IMR-90 (cell line): Measurements from ENCODE around the gene SEMA3C. TPM values are rescaled to one million over a fixed set of nuclear protein-coding genes. Genes with fewer than 3 reads are reported as not detected.
A peak's percentile ranks its signal among the peaks of the same experiment; 100 is the strongest.

Experiments
- ATAC-seq: fragments of 200-7000 bp; cut with Tn5 transposase; 2 replicates; pipeline ENCODE4 v1.9.1; 2020; ENCODE audit warnings: low read depth, mild to moderate bottlenecking, moderate library complexity
- BruUV-seq: library from RNA; stranded (reverse); fragments of 400-500 nt; replicated peaks from 2 replicates; lab custom pipeline; 2021; lab: Mats Ljungman, UMichigan
- CTCF ChIA-PET: fragments of 300-600 bp; formaldehyde crosslinking; extraction: SDS; loops from one replicate; lab custom pipeline; 2021; ENCODE audit warnings: antibody characterized with exemption; lab: Yijun Ruan, JAX
- POLR2A ChIA-PET: fragments of 300-600 bp; sonication (Branson Sonifier 250); formaldehyde crosslinking; loops from one replicate; lab custom pipeline; 2022; ENCODE audit warnings: antibody characterized with exemption; ENCODE audit not compliant: unreplicated experiment; lab: Charles Lee
- DNase-seq: peaks from one replicate; pipeline ENCODE4 v3.0.0; 2013
- H2AFZ ChIP-seq: replicated peaks from 2 replicates; pipeline ENCODE3; 2013; ENCODE audit warnings: low read length, mild to moderate bottlenecking; ENCODE audit not compliant: poor library complexity
- H2AK5ac ChIP-seq: 2 replicates; pipeline ENCODE4 v1.6.1; 2013; ENCODE audit warnings: low read depth, low read length, inconsistent platforms
- H2AK9ac ChIP-seq: replicated peaks from 2 replicates; pipeline ENCODE3; 2013; ENCODE audit warnings: mild to moderate bottlenecking, low read depth, low read length, moderate library complexity; ENCODE audit not compliant: poor library complexity
- H2BK120ac ChIP-seq: 2 replicates; pipeline ENCODE4 v1.6.1; 2013; ENCODE audit warnings: low read depth, low read length, inconsistent platforms
- H2BK15ac ChIP-seq: 3 replicates; pipeline ENCODE4 v1.6.1; 2013; ENCODE audit warnings: low read depth, low read length, inconsistent platforms
- H2BK20ac ChIP-seq: 2 replicates; pipeline ENCODE4 v1.6.1; 2013; ENCODE audit warnings: low read depth, mild to moderate bottlenecking, inconsistent platforms, low read length, moderate library complexity
- H2BK5ac ChIP-seq: 2 replicates; pipeline ENCODE4 v1.6.1; 2013; ENCODE audit warnings: mild to moderate bottlenecking, low read depth, low read length, inconsistent platforms; ENCODE audit not compliant: poor library complexity, severe bottlenecking
- H3K14ac ChIP-seq: replicated peaks from 2 replicates; pipeline ENCODE4 v1.6.1; 2013; ENCODE audit warnings: low read depth, low read length, inconsistent platforms
- H3K18ac ChIP-seq: 2 replicates; pipeline ENCODE4 v1.6.1; 2013; ENCODE audit warnings: low read depth, low read length, control low read depth
- H3K23ac ChIP-seq: 2 replicates; pipeline ENCODE4 v1.6.1; 2013; ENCODE audit warnings: low read depth, low read length, inconsistent platforms
- H3K27ac ChIP-seq: 2 replicates; pipeline ENCODE4 v1.5.1; 2013; ENCODE audit warnings: mild to moderate bottlenecking, control low read depth, low read length; ENCODE audit not compliant: insufficient read depth
- H3K27me3 ChIP-seq: 2 replicates; pipeline ENCODE4 v1.6.1; 2013; ENCODE audit warnings: low read length; ENCODE audit not compliant: control insufficient read depth, insufficient read depth
- H3K36me3 ChIP-seq: 2 replicates; pipeline ENCODE4 v1.6.1; 2013; ENCODE audit warnings: low read length, mixed read lengths; ENCODE audit not compliant: control insufficient read depth, insufficient read depth
- H3K4ac ChIP-seq: 2 replicates; pipeline ENCODE4 v1.6.1; 2013; ENCODE audit warnings: low read depth, low read length, inconsistent platforms
- H3K4me1 ChIP-seq: 2 replicates; pipeline ENCODE4 v1.6.1; 2013; ENCODE audit warnings: low read length, mixed read lengths; ENCODE audit not compliant: control insufficient read depth, insufficient read depth
- H3K4me2 ChIP-seq: 2 replicates; pipeline ENCODE4 v1.6.1; 2013; ENCODE audit warnings: low read depth, mild to moderate bottlenecking, control low read depth, low read length, moderate library complexity
- H3K4me3 ChIP-seq: 2 replicates; pipeline ENCODE4 v1.5.1; 2013; ENCODE audit warnings: low read depth, mild to moderate bottlenecking, control low read depth, low read length, moderate library complexity; ENCODE audit not compliant: insufficient read depth
- H3K56ac ChIP-seq: 2 replicates; pipeline ENCODE4 v1.6.1; 2013; ENCODE audit warnings: low read length, inconsistent platforms; ENCODE audit not compliant: insufficient read depth; ENCODE audit errors: extremely low read depth
- H3K79me1 ChIP-seq, 2 experiments: 2 replicates each; pipeline ENCODE4 v1.6.1; 2013; ENCODE audit warnings: low read length in 2 of 2, inconsistent platforms in 1 of 2, low read depth in 1 of 2
- H3K9ac ChIP-seq: 2 replicates; pipeline ENCODE4 v1.6.1; 2013; ENCODE audit warnings: low read depth, low read length, control low read depth
- H3K9me1 ChIP-seq: 2 replicates; pipeline ENCODE4 v1.6.1; 2013; ENCODE audit warnings: low read length, inconsistent platforms; ENCODE audit not compliant: insufficient read depth
- H3K9me3 ChIP-seq: 2 replicates; pipeline ENCODE4 v1.6.1; 2013; ENCODE audit warnings: low read length; ENCODE audit not compliant: control insufficient read depth, insufficient read depth
- H4K20me1 ChIP-seq: 2 replicates; pipeline ENCODE4 v1.6.1; 2013; ENCODE audit warnings: low read length, inconsistent platforms; ENCODE audit not compliant: insufficient read depth
- H4K5ac ChIP-seq: 2 replicates; pipeline ENCODE4 v1.6.1; 2013; ENCODE audit warnings: mild to moderate bottlenecking, low read depth, low read length, control low read depth
- H4K8ac ChIP-seq, 2 experiments: 2 replicates each; pipeline ENCODE4 v1.6.1; 2013; ENCODE audit warnings: low read depth in 2 of 2, low read length in 2 of 2, control low read depth in 1 of 2, inconsistent platforms in 1 of 2
- H4K91ac ChIP-seq: 2 replicates; pipeline ENCODE4 v1.6.1; 2013; ENCODE audit warnings: low read depth, low read length, inconsistent platforms; ENCODE audit not compliant: insufficient read depth
- BHLHE40 ChIP-seq: fragments of 150-350 bp; IDR thresholded peaks from 2 replicates; pipeline ENCODE4 v1.6.1; 2016; ENCODE audit warnings: mild to moderate bottlenecking, low read depth, low read length
- CEBPB ChIP-seq: IDR thresholded peaks from 2 replicates; pipeline ENCODE4 v1.6.1; 2012; ENCODE audit warnings: low read depth, low read length, improper control_type of control experiment
- CHD1 ChIP-seq: IDR thresholded peaks from 2 replicates; pipeline ENCODE4 v1.6.1; 2012; ENCODE audit warnings: low read depth, low read length, improper control_type of control experiment
- FOS ChIP-seq: fragments of 150-350 bp; IDR thresholded peaks from 2 replicates; pipeline ENCODE4 v1.6.1; 2016; ENCODE audit warnings: low read depth, low read length
- MAFK ChIP-seq: IDR thresholded peaks from 2 replicates; pipeline ENCODE4 v1.6.1; 2012; ENCODE audit warnings: low read depth, low read length, improper control_type of control experiment
- MAZ ChIP-seq: IDR thresholded peaks from 2 replicates; pipeline ENCODE4 v1.6.1; 2012; ENCODE audit warnings: low read depth, mild to moderate bottlenecking, low read length, improper control_type of control experiment, moderate library complexity, borderline replicate concordance
- NFE2L2 ChIP-seq: fragments of 150-350 bp; IDR thresholded peaks from 2 replicates; pipeline ENCODE4 v1.6.1; 2016; ENCODE audit warnings: low read depth, mild to moderate bottlenecking, low read length
- POLR2A ChIP-seq: IDR thresholded peaks from 2 replicates; pipeline ENCODE4 v1.6.1; 2012; ENCODE audit warnings: mild to moderate bottlenecking, low read depth, low read length
- RAD21 ChIP-seq: IDR thresholded peaks from 2 replicates; pipeline ENCODE4 v1.6.1; 2012; ENCODE audit warnings: low read length, improper control_type of control experiment
- RFX5 ChIP-seq: IDR thresholded peaks from 2 replicates; pipeline ENCODE4 v1.8.0; 2012; ENCODE audit warnings: low read depth, mild to moderate bottlenecking, low read length, moderate library complexity
- SMC3 ChIP-seq: fragments of 150-350 bp; IDR thresholded peaks from 2 replicates; pipeline ENCODE4 v1.6.1; 2016; ENCODE audit warnings: low read depth, mild to moderate bottlenecking, antibody characterized with exemption, low read length, moderate library complexity
- WGBS, 2 experiments: methylation state at CpG; one replicate each; pipeline versions ENCODE4 v1.1.5 to v1.1.7; 2013; ENCODE audit warnings: missing lambda C conversion rate in 2 of 2; ENCODE audit not compliant: insufficient read length in 1 of 2; ENCODE audit errors: extremely low coverage in 2 of 2; 5-methylcytosine and 5-hydroxymethylcytosine counted together
- dilution Hi-C: fragments of 300-500 bp; cut with HindIII; formaldehyde crosslinking; loops from one replicate; pipeline ENCODE4 v1.14.3; 2018; ENCODE audit warnings: low sequenced_read_pairs; ENCODE audit not compliant: unreplicated experiment
- in situ Hi-C: fragments of 300-500 bp; cut with MboI; formaldehyde crosslinking; loops from 3 replicates; pipeline ENCODE4 v1.14.3; 2019; ENCODE audit warnings: low sequenced_read_pairs, inconsistent platforms, mixed read lengths
- intact Hi-C: fragments of 100-400 bp; cut with micrococcal nuclease; formaldehyde crosslinking; loops from 2 replicates; pipeline ENCODE4 v1.10.0; 2022
- polyA plus RNA-seq, 3 experiments: library from polyadenylated mRNA; depleted of rRNA; stranded (reverse); fragments of >200 nt; gene quantifications; 2 replicates each; pipeline ENCODE4 v1.2.3, GENCODE V29; 2012; ENCODE audit warnings: low replicate concordance in 1 of 3
- total RNA-seq: library from RNA; depleted of rRNA; stranded (reverse); fragments of >200 nt; gene quantifications from 2 replicates; pipeline ENCODE4 v1.2.3, GENCODE V29; 2012
- TF ChIP-seq, protein P1 (sequence below): conservative IDR thresholded peaks from 2 replicates; pipeline ENCODE4 v1.5.1; 2012; ENCODE audit warnings: mild to moderate bottlenecking, low read depth, low read length, improper control_type of control experiment
- TF ChIP-seq, protein P2 (sequence below): fragments of 150-350 bp; IDR thresholded peaks from 2 replicates; pipeline ENCODE4 v1.6.1; 2016; ENCODE audit warnings: low read depth, mild to moderate bottlenecking, low read length, moderate library complexity, borderline replicate concordance
- TF ChIP-seq, protein P3 (sequence below): fragments of 150-350 bp; IDR thresholded peaks from 2 replicates; pipeline ENCODE4 v1.6.1; 2017; ENCODE audit warnings: mild to moderate bottlenecking, antibody characterized with exemption, low read length, low read depth

Gene SEMA3C
- total and polyA plus RNA-seq, 2 of the 4 experiments (the other 2 are of a cell fraction) = 21.2 to 97.1 TPM

DNA sequence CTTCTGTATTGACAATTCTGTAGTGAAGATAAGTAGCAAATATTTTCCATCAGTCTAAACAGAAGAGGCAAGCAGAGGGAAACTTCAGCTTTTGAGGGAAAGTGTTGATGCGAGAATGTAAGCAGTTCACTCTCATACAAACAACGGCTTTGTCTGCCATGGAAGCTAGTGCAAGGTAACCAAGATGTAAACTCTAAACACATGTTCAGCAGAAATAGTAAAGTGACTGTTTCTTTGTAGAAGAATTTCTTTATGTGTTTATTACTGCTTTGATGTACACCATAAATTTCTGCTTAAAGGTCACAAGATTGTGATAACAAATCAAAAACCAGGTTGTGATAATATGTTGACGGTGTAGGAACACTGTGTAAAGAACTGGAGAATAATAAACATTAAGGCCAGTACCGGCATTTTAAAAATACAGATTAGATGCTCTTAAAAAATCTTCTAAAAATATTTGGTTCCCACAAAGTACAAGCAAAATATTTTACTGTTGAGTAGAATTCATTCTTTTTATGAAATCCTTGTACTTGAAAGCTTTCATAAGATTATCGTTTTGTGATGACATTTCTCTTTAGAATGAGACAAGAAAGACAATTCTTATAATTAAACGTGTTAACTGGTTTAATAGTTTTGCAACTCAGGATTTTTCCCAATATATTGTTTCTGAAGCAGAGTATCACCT lies 34.2 kb downstream of the SEMA3C start:
- H3K4me2 ChIP-seq = peak overlapping the region; percentile 56
- TF ChIP-seq, protein P1, sequence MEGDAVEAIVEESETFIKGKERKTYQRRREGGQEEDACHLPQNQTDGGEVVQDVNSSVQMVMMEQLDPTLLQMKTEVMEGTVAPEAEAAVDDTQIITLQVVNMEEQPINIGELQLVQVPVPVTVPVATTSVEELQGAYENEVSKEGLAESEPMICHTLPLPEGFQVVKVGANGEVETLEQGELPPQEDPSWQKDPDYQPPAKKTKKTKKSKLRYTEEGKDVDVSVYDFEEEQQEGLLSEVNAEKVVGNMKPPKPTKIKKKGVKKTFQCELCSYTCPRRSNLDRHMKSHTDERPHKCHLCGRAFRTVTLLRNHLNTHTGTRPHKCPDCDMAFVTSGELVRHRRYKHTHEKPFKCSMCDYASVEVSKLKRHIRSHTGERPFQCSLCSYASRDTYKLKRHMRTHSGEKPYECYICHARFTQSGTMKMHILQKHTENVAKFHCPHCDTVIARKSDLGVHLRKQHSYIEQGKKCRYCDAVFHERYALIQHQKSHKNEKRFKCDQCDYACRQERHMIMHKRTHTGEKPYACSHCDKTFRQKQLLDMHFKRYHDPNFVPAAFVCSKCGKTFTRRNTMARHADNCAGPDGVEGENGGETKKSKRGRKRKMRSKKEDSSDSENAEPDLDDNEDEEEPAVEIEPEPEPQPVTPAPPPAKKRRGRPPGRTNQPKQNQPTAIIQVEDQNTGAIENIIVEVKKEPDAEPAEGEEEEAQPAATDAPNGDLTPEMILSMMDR = no peak
- TF ChIP-seq RAD21 (no peak), POLR2A (no peak), RFX5 (no peak), SMC3 (no peak), MAZ (no peak), FOS (no peak), BHLHE40 (no peak), CHD1 (no peak), MAFK (no peak), NFE2L2 (no peak), CEBPB (no peak)
- TF ChIP-seq, protein P2, sequence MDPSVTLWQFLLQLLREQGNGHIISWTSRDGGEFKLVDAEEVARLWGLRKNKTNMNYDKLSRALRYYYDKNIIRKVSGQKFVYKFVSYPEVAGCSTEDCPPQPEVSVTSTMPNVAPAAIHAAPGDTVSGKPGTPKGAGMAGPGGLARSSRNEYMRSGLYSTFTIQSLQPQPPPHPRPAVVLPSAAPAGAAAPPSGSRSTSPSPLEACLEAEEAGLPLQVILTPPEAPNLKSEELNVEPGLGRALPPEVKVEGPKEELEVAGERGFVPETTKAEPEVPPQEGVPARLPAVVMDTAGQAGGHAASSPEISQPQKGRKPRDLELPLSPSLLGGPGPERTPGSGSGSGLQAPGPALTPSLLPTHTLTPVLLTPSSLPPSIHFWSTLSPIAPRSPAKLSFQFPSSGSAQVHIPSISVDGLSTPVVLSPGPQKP = no peak
- TF ChIP-seq, protein P3, sequence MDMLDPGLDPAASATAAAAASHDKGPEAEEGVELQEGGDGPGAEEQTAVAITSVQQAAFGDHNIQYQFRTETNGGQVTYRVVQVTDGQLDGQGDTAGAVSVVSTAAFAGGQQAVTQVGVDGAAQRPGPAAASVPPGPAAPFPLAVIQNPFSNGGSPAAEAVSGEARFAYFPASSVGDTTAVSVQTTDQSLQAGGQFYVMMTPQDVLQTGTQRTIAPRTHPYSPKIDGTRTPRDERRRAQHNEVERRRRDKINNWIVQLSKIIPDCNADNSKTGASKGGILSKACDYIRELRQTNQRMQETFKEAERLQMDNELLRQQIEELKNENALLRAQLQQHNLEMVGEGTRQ = no peak

More for the DNA sequence above, 34.2 kb downstream of the SEMA3C start:
- intact Hi-C loops (no loop called here), in situ Hi-C loops (no loop called here), dilution Hi-C loops (no loop called here)
- H4K20me1 ChIP-seq = no peaks in the 10 kb centered on the region
- peak overlapping the region; percentile 39; the same call in 1 of the 2 replicates for H2BK20ac ChIP-seq
- H3K27me3 ChIP-seq = no peaks in the 10 kb centered on the region
- H3K18ac ChIP-seq = peak overlapping the region; percentile 71; the same call in 1 of the 2 replicates
- peak; percentile 27 for ATAC-seq
- BruUV-seq = no TSS peak
- H2AK5ac ChIP-seq = peak overlapping the region; percentile 56; the same call in 1 of the 2 replicates
- peak; percentile 54 for DNase-seq
- no peak overlapping the region for H3K56ac ChIP-seq
- POLR2A ChIA-PET = no interaction called here
- H3K14ac ChIP-seq = peak overlapping the region; percentile 71; the same call in 1 of the 2 replicates
- H3K36me3 ChIP-seq = peaks cover 2% of the 10 kb centered on the region; the same call in 1 of the 2 replicates
- H2AK9ac ChIP-seq = no peak overlapping the region
- H4K91ac ChIP-seq = peak overlapping the region; percentile 29; the same call in 1 of the 2 replicates
- H4K8ac ChIP-seq = peak overlapping the region in 1 of 2 experiments; percentile 73; a peak in 2 of 4 replicates
- peak overlapping the region; percentile 76; the same call in 1 of the 2 replicates for H3K23ac ChIP-seq
- H4K5ac ChIP-seq = no peak overlapping the region; the same call in 1 of the 2 replicates
- H3K9me1 ChIP-seq = peaks cover 6% of the 10 kb centered on the region
- no CpG with 5 or more reads among the region's 6 CpGs for WGBS, 2 experiments
- no peak overlapping the region for H2AFZ ChIP-seq
- peak overlapping the region; percentile 91 for H2BK120ac ChIP-seq
- H3K9ac ChIP-seq = no peak overlapping the region; the same call in 1 of the 2 replicates
- peak overlapping the region; percentile 90 for H2BK5ac ChIP-seq
- H3K4ac ChIP-seq = peak overlapping the region; percentile 83; the same call in 1 of the 2 replicates
- H3K4me1 ChIP-seq = peaks cover 7% of the 10 kb centered on the region
- H3K9me3 ChIP-seq = no peaks in the 10 kb centered on the region
- peaks cover 0 to 25% of the 10 kb centered on the region in 2 experiments; a peak in 2 of 4 replicates for H3K79me1 ChIP-seq
- no peak overlapping the region for H3K4me3 ChIP-seq
- peak overlapping the region; percentile 43; the same call in 1 of the 3 replicates for H2BK15ac ChIP-seq
- H3K27ac ChIP-seq = peak overlapping the region; percentile 61; the same call in 1 of the 2 replicates
- CTCF ChIA-PET = no interaction called here
